Memory B cell (primary cell): ENCODE results near the gene BICD2.

Experiments
- ATAC-seq: fragments of 150-1000 bp; cut with Tn5 transposase; 2 replicates; pipeline ENCODE4 v1.10.0; 2021; ENCODE audit warnings: low read depth, mild to moderate bottlenecking, moderate library complexity
- DNase-seq, 2 donors: peaks; one replicate each; pipeline ENCODE4 v3.0.0; 2022; ENCODE audit warnings: low spot score in 2 of 2
- H3K27ac Mint-ChIP-seq: one replicate; pipeline ENCODE4 v1.8.0; 2022; ENCODE audit warnings: mild to moderate bottlenecking, moderate library complexity, mixed read lengths
- H3K27me3 Mint-ChIP-seq: one replicate; pipeline ENCODE4 v1.8.0; 2022; ENCODE audit warnings: mixed read lengths
- H3K36me3 Mint-ChIP-seq: one replicate; pipeline ENCODE4 v1.8.0; 2022; ENCODE audit warnings: mild to moderate bottlenecking, mixed read lengths
- H3K4me1 Mint-ChIP-seq: one replicate; pipeline ENCODE4 v1.8.0; 2022; ENCODE audit warnings: mixed read lengths
- H3K4me3 Mint-ChIP-seq: one replicate; pipeline ENCODE4 v1.8.0; 2022; ENCODE audit warnings: mild to moderate bottlenecking, moderate library complexity, mixed read lengths
- H3K9me3 Mint-ChIP-seq: one replicate; pipeline ENCODE4 v1.8.0; 2022; ENCODE audit warnings: mixed read lengths

BICD2 gene

DNA sequence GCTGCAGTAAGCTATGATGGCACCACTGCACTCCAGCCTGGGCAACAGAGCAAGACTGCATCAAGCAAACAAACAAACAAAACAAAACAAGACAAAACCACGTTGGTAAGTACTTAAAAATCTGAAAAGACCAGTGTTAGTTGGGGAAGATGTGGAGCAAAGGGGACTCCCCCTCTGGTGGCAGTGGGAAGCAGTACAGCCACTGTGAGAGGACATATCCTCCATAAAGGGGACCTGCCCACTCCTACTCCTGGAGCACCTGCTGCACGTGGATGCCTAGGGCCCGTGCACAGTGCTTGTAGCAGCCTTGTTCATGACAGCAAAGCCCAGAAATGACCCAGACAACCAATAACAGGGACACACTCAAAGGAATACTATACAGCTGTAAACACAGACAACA is 77.7 kb downstream of the BICD2 start:
- no peak for ATAC-seq

DNA sequence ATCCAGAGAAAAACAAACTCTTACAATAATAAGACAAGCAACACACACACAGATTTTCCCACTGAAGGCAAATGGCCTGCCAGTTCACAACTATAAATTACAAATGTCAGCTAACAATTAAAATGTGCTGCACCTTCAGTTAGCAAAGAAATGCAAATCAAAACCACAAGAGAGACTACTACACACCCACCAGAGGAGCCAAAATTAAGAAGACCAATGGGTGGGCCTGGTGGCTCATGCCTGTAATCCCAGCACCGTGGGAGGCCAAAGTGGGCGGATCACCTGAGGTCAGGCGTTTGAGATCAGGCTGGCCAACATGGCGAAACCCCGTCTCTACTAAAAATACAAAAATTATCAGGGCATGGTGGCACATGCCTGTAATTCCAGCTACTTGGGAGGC is 79.6 kb downstream of the BICD2 start:
- H3K27ac Mint-ChIP-seq, result no peak overlapping the region
- H3K4me3 Mint-ChIP-seq, result no peak overlapping the region
- H3K36me3 Mint-ChIP-seq, result peaks cover 1% of the 10 kb centered on the region
- DNase-seq, result no peak
- peaks cover 6% of the 10 kb centered on the region for H3K9me3 Mint-ChIP-seq
- H3K27me3 Mint-ChIP-seq, result no peaks in the 10 kb centered on the region
- H3K4me1 Mint-ChIP-seq, result peaks cover 6% of the 10 kb centered on the region
- no peak for ATAC-seq

More for the DNA sequence above, 77.7 kb downstream of the BICD2 start:
- no peaks in the 10 kb centered on the region for H3K27me3 Mint-ChIP-seq
- no peak for DNase-seq
- peaks cover 14% of the 10 kb centered on the region for H3K9me3 Mint-ChIP-seq
- H3K4me1 Mint-ChIP-seq, result peaks cover 6% of the 10 kb centered on the region
- H3K27ac Mint-ChIP-seq, result no peak overlapping the region
- no peak overlapping the region for H3K4me3 Mint-ChIP-seq
- H3K36me3 Mint-ChIP-seq, result peaks cover 4% of the 10 kb centered on the region

DNA sequence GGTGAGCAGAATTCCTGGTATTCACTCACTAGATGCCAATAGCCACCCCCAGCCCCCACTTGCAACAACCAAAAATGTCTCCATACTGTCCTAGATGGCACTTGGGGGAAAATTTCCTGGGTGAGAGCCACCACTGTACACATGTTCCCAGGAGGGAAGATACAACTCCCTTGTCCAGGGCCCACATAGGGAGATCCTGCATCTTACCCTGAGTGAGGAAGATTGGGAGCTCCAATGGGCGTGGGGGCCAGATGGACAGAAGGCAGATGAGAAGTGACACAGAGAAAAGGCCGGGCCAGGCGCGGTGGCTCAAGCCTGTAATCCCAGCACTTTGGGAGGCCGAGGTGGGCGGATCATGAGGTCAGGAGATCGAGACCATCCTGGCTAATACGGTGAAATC is 82.4 kb downstream of the BICD2 start:
- H3K9me3 Mint-ChIP-seq, result no peaks in the 10 kb centered on the region

DNA sequence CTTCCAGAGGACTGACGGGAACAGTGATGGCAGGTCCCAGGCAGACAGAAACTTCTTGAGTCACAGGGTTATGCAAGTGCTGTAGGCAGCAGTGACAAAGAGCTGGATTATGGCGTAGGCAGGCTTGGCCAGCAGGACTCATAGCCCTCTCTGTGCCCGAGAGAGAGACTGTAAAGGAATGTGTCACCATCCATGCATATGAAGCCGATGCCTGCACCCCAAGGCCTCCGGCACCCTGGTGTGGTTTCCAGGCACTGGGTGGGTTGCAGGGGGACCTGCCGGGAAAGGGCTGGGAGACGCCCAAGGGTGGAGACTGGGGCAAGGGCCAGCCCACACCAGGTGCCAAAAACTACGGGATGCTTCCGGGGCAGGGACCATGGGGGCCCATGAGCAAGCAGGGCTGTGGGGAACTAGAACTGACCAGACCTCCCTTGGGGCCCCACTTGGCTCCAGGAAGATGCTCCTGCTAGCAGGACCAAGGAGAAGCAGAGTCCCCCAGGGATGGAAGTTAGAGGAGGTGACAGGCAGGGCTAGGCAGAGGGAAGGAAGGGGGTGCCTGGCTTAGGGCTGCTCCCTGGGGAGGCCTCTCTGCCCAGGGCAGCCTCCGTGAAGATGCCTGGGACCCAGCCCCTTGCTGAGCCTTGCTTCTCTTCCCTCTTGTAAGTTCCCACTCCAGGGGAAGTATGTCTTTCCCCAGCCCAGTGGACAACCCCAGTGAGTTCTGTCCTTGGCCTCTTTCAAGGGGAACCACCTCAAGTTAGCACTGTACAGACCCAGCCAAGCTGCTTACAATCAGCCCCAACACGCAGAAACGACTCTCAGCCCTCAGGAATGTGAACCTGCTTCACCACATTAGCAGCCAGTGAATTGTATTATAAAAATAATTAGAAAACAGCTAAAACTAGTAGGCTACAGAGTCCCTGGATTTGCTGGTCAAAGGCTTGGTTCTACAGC is 84.2 kb downstream of the BICD2 start:
- no peaks in the 10 kb centered on the region for H3K36me3 Mint-ChIP-seq
- DNase-seq, result no peak
- ATAC-seq, result no peak

More for the DNA sequence above, 82.4 kb downstream of the BICD2 start:
- no peak for ATAC-seq
- Mint-ChIP-seq H3K4me3 (no peak overlapping the region), H3K4me1 (peaks cover 6% of the 10 kb centered on the region), H3K27me3 (no peaks in the 10 kb centered on the region), H3K27ac (no peak overlapping the region), H3K36me3 (no peaks in the 10 kb centered on the region)
- no peak for DNase-seq

DNA sequence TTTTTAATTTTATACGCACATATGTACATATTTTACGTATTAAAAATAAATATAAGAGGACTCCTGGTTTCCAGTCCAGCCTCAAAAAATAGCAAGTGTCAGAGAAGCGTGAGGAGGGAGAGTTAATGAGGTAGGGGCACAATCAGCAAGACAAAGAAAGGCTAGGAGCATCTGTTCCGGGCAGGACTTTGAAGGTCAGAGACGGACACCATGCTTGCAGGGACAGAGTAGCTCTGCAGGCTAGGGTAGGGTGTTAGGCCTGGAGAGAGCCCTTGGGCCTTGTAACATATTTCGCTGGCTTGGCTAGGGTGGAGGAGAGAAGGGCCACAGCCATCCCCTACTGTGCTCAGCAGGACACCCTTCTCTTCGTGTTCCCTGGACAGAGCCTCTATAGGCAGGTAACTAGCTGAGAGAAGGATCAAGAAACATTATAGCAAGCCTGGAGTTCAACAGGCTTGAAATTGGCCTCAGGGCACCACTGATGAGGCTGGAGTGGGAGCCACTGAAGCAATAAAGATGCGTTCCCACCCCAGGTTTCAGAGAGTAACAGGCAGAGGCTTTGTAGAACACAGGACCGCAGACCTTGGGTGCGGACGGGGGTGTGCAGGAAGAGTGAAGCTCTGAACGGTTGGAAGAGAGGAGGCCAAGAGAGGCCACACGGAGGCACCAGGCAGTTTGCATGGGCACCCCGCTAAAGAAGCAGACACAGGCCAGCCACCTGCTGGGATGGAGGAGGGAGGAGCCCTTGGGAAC is 85.0 kb downstream of the BICD2 start:
- peaks cover 1% of the 10 kb centered on the region for H3K9me3 Mint-ChIP-seq
- H3K36me3 Mint-ChIP-seq, result no peaks in the 10 kb centered on the region
- no peaks in the 10 kb centered on the region for H3K27me3 Mint-ChIP-seq
- DNase-seq (no peak), ATAC-seq (no peak)
- peaks cover under 1% of the 10 kb centered on the region for H3K4me1 Mint-ChIP-seq
- no peak overlapping the region for H3K4me3 Mint-ChIP-seq
- H3K27ac Mint-ChIP-seq, result no peak overlapping the region

More for the DNA sequence above, 84.2 kb downstream of the BICD2 start:
- H3K9me3 Mint-ChIP-seq, result no peaks in the 10 kb centered on the region
- H3K27me3 Mint-ChIP-seq, result no peaks in the 10 kb centered on the region
- H3K4me3 Mint-ChIP-seq, result no peak overlapping the region
- H3K4me1 Mint-ChIP-seq, result peaks cover 6% of the 10 kb centered on the region
- no peak overlapping the region for H3K27ac Mint-ChIP-seq

DNA sequence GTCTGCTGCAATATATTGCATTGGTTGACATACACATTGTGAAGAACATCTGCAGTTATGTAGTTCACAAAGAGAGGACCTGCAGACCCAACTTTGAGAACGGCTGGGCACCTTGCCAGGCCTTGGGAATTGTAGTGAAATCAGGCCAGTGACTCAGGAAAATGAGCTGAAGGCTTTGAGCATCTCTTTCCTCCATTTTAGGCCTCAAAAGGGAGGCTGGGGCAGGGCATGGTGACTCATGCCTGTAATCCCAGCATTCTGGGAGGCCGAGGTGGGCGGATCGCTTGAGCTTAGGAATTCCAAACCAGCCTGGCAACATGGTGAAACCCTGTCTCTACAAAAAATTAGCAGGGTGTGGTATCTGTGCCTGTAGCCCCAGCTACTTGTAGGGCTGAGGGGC is 93.3 kb downstream of the BICD2 start:
- H3K4me3 Mint-ChIP-seq, result peak overlapping the region; percentile 44
- H3K36me3 Mint-ChIP-seq, result peaks cover 9% of the 10 kb centered on the region
- H3K4me1 Mint-ChIP-seq, result peaks cover 20% of the 10 kb centered on the region
- ATAC-seq, result no peak
- no peaks in the 10 kb centered on the region for H3K27me3 Mint-ChIP-seq
- peaks cover 1% of the 10 kb centered on the region for H3K9me3 Mint-ChIP-seq
- no peak for DNase-seq
- no peak overlapping the region for H3K27ac Mint-ChIP-seq

DNA sequence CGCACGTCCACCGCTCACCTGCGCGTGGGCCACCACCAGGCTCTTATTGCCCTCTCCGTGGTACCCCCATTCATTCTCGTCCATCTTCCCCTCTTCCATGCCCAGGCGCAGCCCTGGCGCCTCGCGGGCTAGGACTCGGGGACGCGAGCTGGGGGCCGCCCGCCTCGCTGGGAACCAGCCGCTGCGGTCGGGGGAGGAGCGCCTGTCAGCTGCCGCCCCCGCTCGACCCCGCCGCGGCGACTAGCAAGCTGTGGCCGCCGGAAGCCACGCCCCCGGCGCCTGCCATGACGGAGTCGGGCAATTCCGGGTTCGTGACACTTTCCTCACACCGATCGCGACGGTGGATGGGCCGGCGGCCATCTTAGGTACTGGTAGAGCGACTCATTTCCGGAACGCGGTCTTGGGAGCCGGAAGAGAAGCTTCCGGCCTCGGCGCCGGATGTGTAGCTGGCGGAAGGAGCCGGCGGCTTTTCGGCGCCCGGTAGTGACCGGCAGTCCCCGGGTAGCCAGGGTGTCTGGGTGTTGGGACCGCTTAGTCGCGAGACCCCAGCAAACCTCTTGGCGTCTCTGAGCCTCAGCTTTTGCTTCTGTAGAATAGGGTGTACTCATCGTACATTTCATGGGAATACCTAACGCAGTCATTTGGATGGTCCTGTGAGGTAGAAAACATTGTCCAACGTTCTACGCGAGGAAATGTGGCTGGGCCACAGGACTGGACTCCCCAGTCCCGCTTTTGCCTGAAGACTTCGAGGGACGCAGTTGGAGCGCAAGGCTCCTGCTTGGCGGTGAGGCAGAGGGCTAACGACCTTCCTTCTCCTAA is 94.5 kb downstream of the BICD2 start, which contains the start of gene IPPK:
TSS of gene IPPK (minus strand) at position 242 of the 819 bp plus-strand sequence. CDS start at position 99, 143 bp downstream.
- peak; percentile 92 to 94 for DNase-seq
- peaks cover under 1% of the 10 kb centered on the region for H3K9me3 Mint-ChIP-seq
- H3K27me3 Mint-ChIP-seq, result no peaks in the 10 kb centered on the region
- peaks cover 9% of the 10 kb centered on the region for H3K36me3 Mint-ChIP-seq
- H3K4me3 Mint-ChIP-seq, result peak within 1 kb of the TSS; percentile 92
- H3K27ac Mint-ChIP-seq, result peak within 1 kb of the TSS; percentile 94
- ATAC-seq, result peak; percentile 93
- H3K4me1 Mint-ChIP-seq, result peaks cover 20% of the 10 kb centered on the region

DNA sequence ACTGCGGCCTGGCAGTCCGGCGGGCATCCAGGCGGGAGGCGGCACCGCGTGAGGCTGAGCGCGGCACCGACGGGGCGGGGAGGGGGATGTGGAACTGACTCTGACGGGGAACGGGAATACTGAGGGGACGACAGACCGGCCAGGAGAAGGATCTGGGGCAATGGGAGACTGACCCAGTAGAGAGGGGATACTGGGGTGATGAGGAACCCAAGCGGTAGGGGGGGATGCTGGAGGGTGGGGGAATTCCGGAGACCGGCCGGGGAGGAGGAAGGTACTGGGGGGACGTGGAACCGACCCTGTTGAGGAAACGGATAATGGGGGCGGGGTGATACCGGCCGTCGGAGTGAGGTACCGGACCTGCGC is 95.1 kb downstream of the BICD2 start:
- H3K4me1 Mint-ChIP-seq, result peaks cover 26% of the 10 kb centered on the region

DNA sequence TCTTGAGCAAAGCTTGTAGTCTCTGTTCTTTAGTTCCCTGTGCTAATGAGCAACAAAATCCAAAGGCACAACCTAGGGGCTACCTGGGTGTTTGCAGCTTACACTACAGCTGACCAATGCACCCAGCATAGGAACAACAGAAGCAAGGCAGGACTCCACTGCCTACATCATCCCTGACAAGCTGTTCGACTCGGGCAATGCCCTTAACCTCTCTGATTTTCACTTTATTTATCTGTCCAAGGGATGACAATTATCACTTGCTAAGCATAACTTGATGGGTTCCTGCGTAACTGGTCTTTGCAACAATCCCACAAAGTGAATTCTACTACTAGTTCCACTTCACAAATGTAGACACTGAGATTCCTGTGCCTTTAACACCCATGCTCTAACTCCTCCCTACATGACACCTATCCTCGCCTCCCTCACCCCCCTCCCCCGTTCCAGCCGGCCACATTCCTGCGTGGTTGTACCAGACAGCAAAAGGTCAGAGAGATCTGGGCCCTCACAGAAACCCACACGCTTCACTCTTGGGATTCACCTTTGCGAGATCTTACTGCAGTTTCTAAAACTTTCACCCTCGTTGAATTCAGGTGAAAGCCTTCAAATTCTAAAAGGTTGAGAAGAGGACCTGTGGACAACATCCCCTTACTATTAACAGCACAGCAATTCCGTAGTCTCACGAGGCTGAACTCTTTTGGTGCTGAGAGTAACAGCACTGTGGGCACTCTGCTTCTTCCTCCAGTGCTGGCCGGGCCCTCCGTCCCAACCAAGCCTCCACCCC is 95.7 kb downstream of the BICD2 start:
- ATAC-seq, result no peak
- H3K4me1 Mint-ChIP-seq, result peaks cover 28% of the 10 kb centered on the region

More for the DNA sequence above, 95.1 kb downstream of the BICD2 start:
- no peaks in the 10 kb centered on the region for H3K9me3 Mint-ChIP-seq
- peak overlapping the region; percentile 94 for H3K27ac Mint-ChIP-seq
- no peaks in the 10 kb centered on the region for H3K27me3 Mint-ChIP-seq
- H3K4me3 Mint-ChIP-seq, result peak overlapping the region; percentile 92
- DNase-seq, result peak; percentile 13 to 42
- ATAC-seq, result peak; percentile 24
- peaks cover 9% of the 10 kb centered on the region for H3K36me3 Mint-ChIP-seq

DNA sequence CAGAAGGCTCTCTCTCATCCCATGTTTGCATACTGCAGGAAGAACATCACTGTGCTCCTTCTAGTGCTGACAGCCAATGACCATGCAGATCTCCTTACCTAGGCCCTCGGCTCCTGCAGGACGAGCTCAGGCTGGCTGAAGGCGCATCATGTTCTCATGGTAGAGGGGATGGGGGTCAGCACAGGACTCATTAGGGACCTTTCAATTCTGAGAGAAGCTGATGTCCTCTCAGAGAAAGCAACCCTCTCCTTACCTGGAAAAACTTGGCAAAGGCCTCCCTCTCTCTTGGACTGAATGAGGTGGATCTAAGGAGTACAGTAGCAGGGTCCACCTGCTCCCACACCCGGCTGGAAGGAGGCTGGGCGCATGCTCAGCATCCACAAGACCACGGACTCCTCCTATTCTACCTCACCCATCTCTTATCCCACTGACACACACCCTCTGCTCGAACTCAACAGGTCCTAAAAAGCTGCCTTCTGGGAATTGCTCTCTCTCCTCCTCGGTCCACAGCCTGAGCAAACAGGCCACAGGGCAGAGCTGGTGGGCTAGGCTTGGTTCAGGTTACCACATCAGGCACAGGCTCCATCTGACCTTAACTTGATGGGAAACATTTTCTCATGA is 97.6 kb downstream of the BICD2 start:
- H3K36me3 Mint-ChIP-seq, result peaks cover 6% of the 10 kb centered on the region
- no peak overlapping the region for H3K27ac Mint-ChIP-seq
- peaks cover 29% of the 10 kb centered on the region for H3K4me1 Mint-ChIP-seq
- no peaks in the 10 kb centered on the region for H3K9me3 Mint-ChIP-seq
- H3K27me3 Mint-ChIP-seq, result no peaks in the 10 kb centered on the region
- DNase-seq, result no peak
- ATAC-seq, result no peak
- H3K4me3 Mint-ChIP-seq, result no peak overlapping the region

More for the DNA sequence above, 95.7 kb downstream of the BICD2 start:
- no peaks in the 10 kb centered on the region for H3K27me3 Mint-ChIP-seq
- H3K4me3 Mint-ChIP-seq, result peak overlapping the region; percentile 92
- H3K9me3 Mint-ChIP-seq, result no peaks in the 10 kb centered on the region
- peaks cover 9% of the 10 kb centered on the region for H3K36me3 Mint-ChIP-seq
- H3K27ac Mint-ChIP-seq, result peak overlapping the region; percentile 94
- no peak for DNase-seq

DNA sequence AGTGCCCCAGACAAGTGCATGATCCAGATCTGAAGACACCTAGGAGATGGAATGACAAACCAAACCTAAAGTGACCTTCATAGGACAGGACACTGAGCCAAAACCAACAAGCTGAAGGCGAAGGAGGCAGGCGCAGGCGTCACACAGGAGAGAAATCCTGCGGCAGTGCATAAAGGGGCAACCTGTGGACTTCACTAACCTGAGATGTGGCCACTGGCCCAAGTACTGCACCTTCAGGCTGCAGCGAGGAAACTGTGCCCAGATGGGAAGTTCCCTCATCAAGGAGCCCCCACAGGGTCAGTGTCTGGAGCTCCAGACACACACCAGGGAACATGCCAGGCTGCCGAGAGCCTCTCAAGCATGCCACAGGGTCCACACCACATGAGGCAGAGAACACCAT is 98.4 kb downstream of the BICD2 start:
- no peak overlapping the region for H3K27ac Mint-ChIP-seq
- no peak overlapping the region for H3K4me3 Mint-ChIP-seq
- DNase-seq (no peak), ATAC-seq (no peak)
- H3K27me3 Mint-ChIP-seq, result no peaks in the 10 kb centered on the region
- H3K4me1 Mint-ChIP-seq, result peaks cover 29% of the 10 kb centered on the region
- peaks cover 8% of the 10 kb centered on the region for H3K36me3 Mint-ChIP-seq
- H3K9me3 Mint-ChIP-seq, result no peaks in the 10 kb centered on the region

DNA sequence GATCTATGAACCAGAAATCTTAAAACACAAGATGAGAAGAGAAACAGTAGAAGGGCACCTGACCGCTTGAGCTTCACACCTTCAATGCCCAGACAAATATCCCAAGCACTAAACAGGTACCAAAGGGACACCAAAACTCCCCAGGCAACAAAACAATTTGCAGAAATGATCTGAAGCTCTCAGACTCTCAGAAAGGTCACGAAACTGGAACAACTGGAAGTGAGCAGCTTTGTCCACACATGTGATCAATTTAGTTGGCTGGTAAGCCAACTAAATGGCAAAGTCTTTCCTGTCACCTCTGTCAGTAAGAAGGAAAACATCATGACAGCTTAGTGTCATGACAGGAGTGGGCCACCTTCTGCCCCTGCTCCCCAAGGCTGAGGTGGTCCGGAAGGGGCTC is 98.8 kb downstream of the BICD2 start:
- Mint-ChIP-seq H3K27me3 (no peaks in the 10 kb centered on the region), H3K27ac (no peak overlapping the region), H3K4me3 (no peak overlapping the region), H3K9me3 (no peaks in the 10 kb centered on the region), H3K36me3 (peaks cover 8% of the 10 kb centered on the region), H3K4me1 (peaks cover 29% of the 10 kb centered on the region)
- DNase-seq (no peak), ATAC-seq (no peak)
